Calu3 (cell line): ENCODE data around the gene ZFAND6. TPM values are rescaled to one million over a fixed set of nuclear protein-coding genes. Genes with fewer than 3 reads are reported as not detected.

Experiments
- BruUV-seq: library from RNA; stranded (reverse); fragments of 400-500 nt; replicated peaks from 2 replicates; lab custom pipeline; 2021; lab: Mats Ljungman, UMichigan
- CTCF ChIA-PET: fragments of 300-600 bp; sonication (Branson Sonifier 250); formaldehyde crosslinking; loops from one replicate; lab custom pipeline; 2022; ENCODE audit warnings: antibody characterized with exemption; lab: Charles Lee
- DNase-seq: peaks from one replicate; pipeline ENCODE4 v3.0.0; 2022
- H3K27ac Mint-ChIP-seq: one replicate; pipeline ENCODE4 v1.8.0; 2022; ENCODE audit warnings: mixed read lengths; ENCODE audit not compliant: unreplicated experiment
- H3K27me3 Mint-ChIP-seq: one replicate; pipeline ENCODE4 v1.8.0; 2022; ENCODE audit warnings: mixed read lengths; ENCODE audit not compliant: unreplicated experiment
- H3K36me3 Mint-ChIP-seq: one replicate; pipeline ENCODE4 v1.8.0; 2022; ENCODE audit warnings: mild to moderate bottlenecking, moderate library complexity, mixed read lengths; ENCODE audit not compliant: insufficient read depth, unreplicated experiment
- H3K4me1 Mint-ChIP-seq: one replicate; pipeline ENCODE4 v1.8.0; 2022; ENCODE audit warnings: mild to moderate bottlenecking, low read depth, mixed read lengths; ENCODE audit not compliant: unreplicated experiment
- H3K4me3 Mint-ChIP-seq: one replicate; pipeline ENCODE4 v1.8.0; 2022; ENCODE audit warnings: mild to moderate bottlenecking, low read depth, moderate library complexity, mixed read lengths; ENCODE audit not compliant: unreplicated experiment
- H3K9me3 Mint-ChIP-seq: one replicate; pipeline ENCODE4 v1.8.0; 2022; ENCODE audit warnings: low read depth, mixed read lengths; ENCODE audit not compliant: unreplicated experiment
- CTCF ChIP-seq: fragments of 200-600 bp; IDR thresholded peaks from one replicate; pipeline ENCODE4 v1.8.0; 2022; ENCODE audit warnings: antibody characterized with exemption; ENCODE audit not compliant: unreplicated experiment
- intact Hi-C: fragments of 100-400 bp; cut with micrococcal nuclease; formaldehyde crosslinking; loops from one replicate; pipeline ENCODE4 v1.10.0; 2022; ENCODE audit not compliant: unreplicated experiment
- total RNA-seq: library from RNA; stranded (reverse); gene quantifications from 2 replicates; pipeline ENCODE4 v1.2.3, GENCODE V29; 2022

Gene ZFAND6
- total RNA-seq, 1 experiment from 2014 or later: 87.5 TPM

GRCh38 chr15:80109388-80109787 lies 49.9 kb downstream of the ZFAND6 start:
- Mint-ChIP-seq H3K27ac (no peak overlapping the region), H3K36me3 (no peaks in the 10 kb centered on the region), H3K4me3 (no peak overlapping the region), H3K27me3 (no peaks in the 10 kb centered on the region), H3K9me3 (no peaks in the 10 kb centered on the region), H3K4me1 (peaks cover 28% of the 10 kb centered on the region)
- DNase-seq: no peak
- TF ChIP-seq CTCF: no peak
- no TSS peak for BruUV-seq
- CTCF ChIA-PET: interaction anchor here (0.9 kb wide), 1 partner anchor 345 kb away, joined by 3 read pairs; no protein-coding TSS in a partner anchor
- intact Hi-C loops: no loop called here

- H3K4me1 Mint-ChIP-seq: peaks cover 21% of the 10 kb centered on the region
- H3K36me3 Mint-ChIP-seq: no peaks in the 10 kb centered on the region
- TF ChIP-seq CTCF: no peak
- H3K27me3 Mint-ChIP-seq: no peaks in the 10 kb centered on the region
- no peak for DNase-seq
- CTCF ChIA-PET: no interaction called here
- no peak overlapping the region for H3K4me3 Mint-ChIP-seq
- intact Hi-C loops: no loop called here
- no peak overlapping the region for H3K27ac Mint-ChIP-seq
- no TSS peak for BruUV-seq
- H3K9me3 Mint-ChIP-seq: no peaks in the 10 kb centered on the region
These were observed 51.4 kb downstream of the ZFAND6 start for GRCh38 chr15:80110920-80111319.

GRCh38 chr15:80114114-80114513 lies 54.6 kb downstream of the ZFAND6 start:
- CTCF ChIA-PET: interaction anchor here (0.6 kb wide), 1 partner anchor 693 kb away, joined by 3 read pairs; no protein-coding TSS in a partner anchor
- Mint-ChIP-seq H3K27ac (no peak overlapping the region), H3K4me3 (no peak overlapping the region)

GRCh38 chr15:80115021-80115420 lies 55.5 kb downstream of the ZFAND6 start:
- Mint-ChIP-seq H3K27ac (no peak overlapping the region), H3K27me3 (no peaks in the 10 kb centered on the region), H3K4me3 (no peak overlapping the region), H3K36me3 (no peaks in the 10 kb centered on the region), H3K9me3 (no peaks in the 10 kb centered on the region), H3K4me1 (peaks cover 13% of the 10 kb centered on the region)
- no TSS peak for BruUV-seq
- CTCF ChIA-PET: interaction anchor here (0.5 kb wide), 1 partner anchor 35 kb away, joined by 3 read pairs; no protein-coding TSS in a partner anchor
- intact Hi-C loops: no loop called here
- no peak for DNase-seq
- no peak for TF ChIP-seq CTCF

More at GRCh38 chr15:80114114-80114513, 54.6 kb downstream of the ZFAND6 start:
- Mint-ChIP-seq H3K4me1 (peaks cover 13% of the 10 kb centered on the region), H3K9me3 (no peaks in the 10 kb centered on the region), H3K36me3 (no peaks in the 10 kb centered on the region), H3K27me3 (no peaks in the 10 kb centered on the region)
- intact Hi-C loops: no loop called here
- no peak for DNase-seq
- no peak for TF ChIP-seq CTCF
- no TSS peak for BruUV-seq
